CD14-positive monocyte (primary cell): Measurements from ENCODE around the gene AKR1B1. TPM values are rescaled to one million over a fixed set of nuclear protein-coding genes. Genes with fewer than 3 reads are reported as not detected.

Source experiments
- DNase-seq, 3 donors: peaks; one replicate each; pipeline ENCODE4 v3.0.0-alpha.2; 2011 to 2022
- H2AFZ ChIP-seq: 2 replicates; pipeline ENCODE4 v1.6.0; 2012; ENCODE audit warnings: mild to moderate bottlenecking, low read depth, low read length, inconsistent platforms; ENCODE audit not compliant: insufficient read depth, poor library complexity, severe bottlenecking
- H3K27ac ChIP-seq, 2 donors: 1 replicate in 1 of 2; 2 replicates in 1 of 2; pipeline ENCODE4 v1.5.1; 2012 to 2013; ENCODE audit warnings: low read length in 2 of 2, control low read depth in 1 of 2, inconsistent platforms in 1 of 2, low read depth in 1 of 2, mild to moderate bottlenecking in 1 of 2
- H3K27me3 ChIP-seq, 2 donors: one replicate each; pipeline versions ENCODE4 v1.6.0 to v1.6.1; 2011 to 2013; ENCODE audit warnings: low read length in 2 of 2; ENCODE audit not compliant: control insufficient read depth in 2 of 2, insufficient read depth in 2 of 2
- H3K36me3 ChIP-seq, 2 donors: replicated peaks in 1 of 2; 1 replicate in 1 of 2; 2 replicates in 1 of 2; pipeline versions ENCODE4 v1.5.1 to v1.6.1; 2012 to 2013; ENCODE audit warnings: low read length in 2 of 2, control low read depth in 1 of 2, inconsistent platforms in 1 of 2, mild to moderate bottlenecking in 1 of 2; ENCODE audit not compliant: insufficient read depth in 2 of 2, control insufficient read depth in 1 of 2
- H3K4me1 ChIP-seq, 2 donors: 1 replicate in 1 of 2; 2 replicates in 1 of 2; pipeline versions ENCODE4 v1.5.1 to v1.6.1; 2012 to 2013; ENCODE audit warnings: low read length in 2 of 2, control low read depth in 1 of 2, inconsistent platforms in 1 of 2, mild to moderate bottlenecking in 1 of 2, moderate library complexity in 1 of 2; ENCODE audit not compliant: insufficient read depth in 2 of 2, control insufficient read depth in 1 of 2
- H3K4me2 ChIP-seq: replicated peaks from 2 replicates; pipeline ENCODE3; 2012; ENCODE audit warnings: low read length, moderate library complexity, mild to moderate bottlenecking; ENCODE audit not compliant: poor library complexity, severe bottlenecking; ENCODE audit errors: extremely low read depth
- H3K4me3 ChIP-seq, 3 experiments: fragments of 200-600 bp in 1 of 3; sonication (generic) in 1 of 3; replicated peaks in 1 of 3; 1 replicate in 2 of 3; 2 replicates in 1 of 3; pipeline ENCODE4 v1.5.1; 2011 to 2013; ENCODE audit warnings: low read length in 3 of 3, mild to moderate bottlenecking in 3 of 3, control low read depth in 2 of 3, low read depth in 2 of 3, inconsistent platforms in 1 of 3, moderate library complexity in 1 of 3
- H3K79me2 ChIP-seq: 2 replicates; pipeline ENCODE4 v1.6.0; 2012; ENCODE audit warnings: mild to moderate bottlenecking, control low read depth, inconsistent platforms, low read length, moderate library complexity; ENCODE audit not compliant: insufficient read depth
- H3K9ac ChIP-seq: 2 replicates; pipeline ENCODE4 v1.6.0; 2017; ENCODE audit warnings: low read length, mild to moderate bottlenecking; ENCODE audit not compliant: insufficient read depth, poor library complexity, severe bottlenecking
- H3K9me3 ChIP-seq, 2 donors: replicated peaks in 1 of 2; 1 replicate in 1 of 2; 2 replicates in 1 of 2; pipeline versions ENCODE4 v1.5.1 to v1.6.1; 2012 to 2013; ENCODE audit warnings: low read length in 2 of 2, control low read depth in 1 of 2; ENCODE audit not compliant: control insufficient read depth in 1 of 2, insufficient read depth in 1 of 2
- H4K20me1 ChIP-seq: 2 replicates; pipeline ENCODE4 v1.6.0; 2012; ENCODE audit warnings: mild to moderate bottlenecking, low read length, control low read depth, moderate library complexity; ENCODE audit not compliant: insufficient read depth
- H3K27ac Mint-ChIP-seq, 7 donors: one replicate each; pipeline ENCODE4 v1.8.0; 2020; ENCODE audit warnings: mild to moderate bottlenecking in 7 of 7, mixed read lengths in 7 of 7, moderate library complexity in 6 of 7, inconsistent platforms in 2 of 7
- H3K27me3 Mint-ChIP-seq, 3 donors: one replicate each; pipeline ENCODE4 v1.8.0; 2021 to 2022; ENCODE audit warnings: low read depth in 3 of 3, mild to moderate bottlenecking in 3 of 3, mixed read lengths in 3 of 3, moderate library complexity in 3 of 3, inconsistent platforms in 1 of 3
- H3K36me3 Mint-ChIP-seq, 2 donors: one replicate each; pipeline ENCODE4 v1.8.0; 2020; ENCODE audit warnings: mixed read lengths in 2 of 2, inconsistent platforms in 1 of 2, mild to moderate bottlenecking in 1 of 2
- H3K4me1 Mint-ChIP-seq: one replicate; pipeline ENCODE4 v1.8.0; 2020; ENCODE audit warnings: mild to moderate bottlenecking, mixed read lengths
- H3K4me3 Mint-ChIP-seq, 2 donors: one replicate each; pipeline ENCODE4 v1.8.0; 2020; ENCODE audit warnings: mild to moderate bottlenecking in 2 of 2, mixed read lengths in 2 of 2, moderate library complexity in 1 of 2
- H3K9me3 Mint-ChIP-seq, 7 donors: one replicate each; pipeline ENCODE4 v1.8.0; 2020 to 2022; ENCODE audit warnings: mixed read lengths in 7 of 7, mild to moderate bottlenecking in 6 of 7, moderate library complexity in 6 of 7, inconsistent platforms in 2 of 7
- WGBS: methylation state at CpG from one replicate; pipeline ENCODE4 v1.1.5; 2013; ENCODE audit warnings: missing lambda C conversion rate; ENCODE audit not compliant: insufficient coverage; 5-methylcytosine and 5-hydroxymethylcytosine counted together
- intact Hi-C, 2 donors: fragments of 100-400 bp; cut with micrococcal nuclease; formaldehyde crosslinking; loops; one replicate each; pipeline versions ENCODE4 v1.15.0 to v1.15.1; 2023
- polyA plus RNA-seq, 3 donors: library from polyadenylated mRNA; depleted of rRNA in 1 of 3; unstranded in 2 of 3; stranded (reverse) in 1 of 3; fragments of 300-500 nt in 2 of 3; fragments of >200 nt in 1 of 3; fragmentation: Illumina TruSeq in 2 of 3; gene quantifications; 1 replicate in 2 of 3; 2 replicates in 1 of 3; pipeline ENCODE4 v1.2.3, GENCODE V29; 2012 to 2021
- TF ChIP-seq, protein P1 (sequence below): fragments of 200-600 bp; IDR thresholded peaks from one replicate; pipeline ENCODE4 v1.8.0; 2022; ENCODE audit warnings: antibody characterized with exemption, mild to moderate bottlenecking

The AKR1B1 gene
- polyA plus RNA-seq, 3 donors = 50.1 to 66.4 (median 62.6) TPM

DNA sequence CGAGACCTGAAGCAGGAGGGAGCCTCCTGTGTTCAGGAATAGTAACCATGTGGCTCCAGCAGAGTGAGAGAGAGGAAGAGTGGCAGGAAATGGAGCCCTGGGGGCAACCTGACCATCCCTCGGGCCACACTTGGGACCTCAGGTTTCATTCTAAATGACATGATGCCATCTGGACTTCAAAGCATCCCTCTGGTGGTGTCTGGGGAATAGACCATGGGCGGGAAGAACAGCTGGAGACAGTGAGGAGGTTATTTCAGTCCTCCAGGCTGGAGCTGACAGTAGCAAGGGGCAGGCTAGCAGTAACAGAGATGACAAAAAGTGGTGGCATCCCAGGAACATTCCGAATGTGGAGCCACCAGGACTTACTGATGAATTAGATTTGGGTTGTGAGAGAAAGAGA lies 44.8 kb downstream of the AKR1B1 start:
- H3K27ac Mint-ChIP-seq = no peak overlapping the region
- H3K4me1 Mint-ChIP-seq = no peaks in the 10 kb centered on the region
- no peaks in the 10 kb centered on the region for H3K36me3 Mint-ChIP-seq
- H4K20me1 ChIP-seq = no peaks in the 10 kb centered on the region
- TF ChIP-seq, protein P1, sequence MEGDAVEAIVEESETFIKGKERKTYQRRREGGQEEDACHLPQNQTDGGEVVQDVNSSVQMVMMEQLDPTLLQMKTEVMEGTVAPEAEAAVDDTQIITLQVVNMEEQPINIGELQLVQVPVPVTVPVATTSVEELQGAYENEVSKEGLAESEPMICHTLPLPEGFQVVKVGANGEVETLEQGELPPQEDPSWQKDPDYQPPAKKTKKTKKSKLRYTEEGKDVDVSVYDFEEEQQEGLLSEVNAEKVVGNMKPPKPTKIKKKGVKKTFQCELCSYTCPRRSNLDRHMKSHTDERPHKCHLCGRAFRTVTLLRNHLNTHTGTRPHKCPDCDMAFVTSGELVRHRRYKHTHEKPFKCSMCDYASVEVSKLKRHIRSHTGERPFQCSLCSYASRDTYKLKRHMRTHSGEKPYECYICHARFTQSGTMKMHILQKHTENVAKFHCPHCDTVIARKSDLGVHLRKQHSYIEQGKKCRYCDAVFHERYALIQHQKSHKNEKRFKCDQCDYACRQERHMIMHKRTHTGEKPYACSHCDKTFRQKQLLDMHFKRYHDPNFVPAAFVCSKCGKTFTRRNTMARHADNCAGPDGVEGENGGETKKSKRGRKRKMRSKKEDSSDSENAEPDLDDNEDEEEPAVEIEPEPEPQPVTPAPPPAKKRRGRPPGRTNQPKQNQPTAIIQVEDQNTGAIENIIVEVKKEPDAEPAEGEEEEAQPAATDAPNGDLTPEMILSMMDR = no peak
- 78% methylated on average over 4 of the region's 4 CpGs for WGBS
- peaks cover 0 to 6% (median 2%) of the 10 kb centered on the region in 7 donors for H3K9me3 Mint-ChIP-seq
- no peak overlapping the region for H2AFZ ChIP-seq
- H3K4me2 ChIP-seq = no peak overlapping the region
- peaks cover 3 to 9% (median 5%) of the 10 kb centered on the region in 3 donors for H3K27me3 Mint-ChIP-seq
- H3K27ac ChIP-seq = no peak overlapping the region
- H3K9ac ChIP-seq = no peak overlapping the region
- no peaks in the 10 kb centered on the region for H3K9me3 ChIP-seq
- H3K4me3 Mint-ChIP-seq = no peak overlapping the region
- H3K27me3 ChIP-seq = no peaks in the 10 kb centered on the region
- H3K4me3 ChIP-seq = no peak overlapping the region
- H3K79me2 ChIP-seq = no peaks in the 10 kb centered on the region
- DNase-seq = no peak
- H3K4me1 ChIP-seq = no peaks in the 10 kb centered on the region
- no peaks in the 10 kb centered on the region for H3K36me3 ChIP-seq
- intact Hi-C loops = no loop called here

GRCh38 chr7:134407311-134407710 lies 51.6 kb downstream of the AKR1B1 start:
- TF ChIP-seq, protein P1 = no peak
- Histone ChIP-seq H2AFZ (no peak overlapping the region), H3K9ac (no peak overlapping the region), H3K4me3 (no peak overlapping the region), H3K79me2 (no peaks in the 10 kb centered on the region), H3K36me3 (no peaks in the 10 kb centered on the region), H3K4me1 (no peaks in the 10 kb centered on the region), H3K27ac (no peak overlapping the region), H4K20me1 (no peaks in the 10 kb centered on the region), H3K27me3 (no peaks in the 10 kb centered on the region), H3K4me2 (no peak overlapping the region), H3K9me3 (no peaks in the 10 kb centered on the region)
- no peak overlapping the region for H3K27ac Mint-ChIP-seq
- no peaks in the 10 kb centered on the region for H3K4me1 Mint-ChIP-seq
- no peak for DNase-seq
- intact Hi-C loops = no loop called here
- WGBS = 73% methylated on average over 2 of the region's 3 CpGs
- no peak overlapping the region for H3K4me3 Mint-ChIP-seq
- H3K27me3 Mint-ChIP-seq = peaks cover 3 to 8% (median 3%) of the 10 kb centered on the region in 3 donors
- H3K36me3 Mint-ChIP-seq = no peaks in the 10 kb centered on the region
- H3K9me3 Mint-ChIP-seq = peaks cover 0 to 8% (median 0%) of the 10 kb centered on the region in 7 donors
